ENCODE results near the gene ZDHHC9.

Gene ZDHHC9

GRCh38 chrX:129769467-129770154, 74.1 kb downstream of the ZDHHC9 start:
- Histone ChIP-seq H3K4me1 (ENCODE audit: low read length) (peaks cover 51% of the 10 kb centered on the region), H3K4me3 (ENCODE audit: low read length) (no peak overlapping the region)

DNA sequence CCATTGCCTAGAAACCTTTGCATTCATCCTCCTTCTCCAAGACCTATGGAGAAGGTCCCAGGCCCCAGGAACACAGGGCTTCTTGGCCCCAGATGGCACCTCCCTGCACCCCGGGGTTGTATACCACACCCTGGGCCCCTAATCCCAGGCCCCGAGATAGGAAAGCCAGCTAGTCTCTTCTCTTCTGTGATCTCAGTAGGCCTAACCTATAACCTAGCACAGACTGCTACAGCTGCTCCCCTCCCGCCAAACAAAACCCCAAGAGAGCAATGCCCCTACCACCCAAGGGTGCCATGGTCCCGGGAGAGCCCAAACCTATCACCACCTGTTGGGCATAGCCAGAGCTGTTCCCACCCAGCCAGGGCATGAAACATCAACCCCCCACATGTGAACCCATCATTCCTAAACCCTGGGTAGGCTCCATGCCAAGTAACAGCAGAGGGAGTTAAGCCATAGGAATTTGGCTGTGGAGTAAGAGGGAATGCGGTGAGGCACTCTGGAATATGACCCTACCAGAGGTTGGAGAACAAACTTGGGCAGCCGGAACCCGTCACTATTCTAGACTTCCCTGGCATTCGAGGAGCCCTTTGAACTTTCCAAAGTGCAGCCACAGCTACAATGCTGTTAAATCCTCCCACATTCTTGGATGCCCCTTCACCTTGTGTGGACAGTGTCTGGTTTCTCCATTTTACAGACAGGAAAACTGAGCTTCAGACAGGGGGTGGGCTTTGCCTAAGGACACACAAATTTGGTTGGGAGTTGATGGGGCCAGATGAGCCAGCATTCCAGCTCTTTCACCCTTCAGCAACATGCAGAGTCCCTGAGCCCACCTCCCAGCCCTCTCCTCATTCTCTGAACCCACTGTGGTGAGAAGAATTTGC, 74.9 kb downstream of the ZDHHC9 start:
- Histone ChIP-seq H3K9ac (ENCODE audit: low read length) (no peak overlapping the region; the same call in 1 of the 2 replicates), H3K4me2 (ENCODE audit: low read length) (peak overlapping the region; percentile 26)

More at GRCh38 chrX:129769467-129770154, 74.1 kb downstream of the ZDHHC9 start:
- Histone ChIP-seq H3K27me3 (ENCODE audit: low read depth, low read length) (no peaks in the 10 kb centered on the region), H3K36me3 (replicated peaks; ENCODE audit: low read depth, low read length) (no peaks in the 10 kb centered on the region), H3K9me3 (ENCODE audit: insufficient read depth, low read length) (no peaks in the 10 kb centered on the region), H3K27ac (ENCODE audit: low read length) (no peak overlapping the region), H3K79me2 (ENCODE audit: low read length) (no peaks in the 10 kb centered on the region), H2AFZ (ENCODE audit: low read depth, low read length) (peak overlapping the region; percentile 41; the same call in 1 of the 2 replicates), H3K4me2 (ENCODE audit: low read length) (peak overlapping the region; percentile 26), H4K20me1 (ENCODE audit: insufficient read depth, low read length) (no peaks in the 10 kb centered on the region), H3K9ac (ENCODE audit: low read length) (no peak overlapping the region; the same call in 1 of the 2 replicates)
- TF ChIP-seq, protein P1, sequence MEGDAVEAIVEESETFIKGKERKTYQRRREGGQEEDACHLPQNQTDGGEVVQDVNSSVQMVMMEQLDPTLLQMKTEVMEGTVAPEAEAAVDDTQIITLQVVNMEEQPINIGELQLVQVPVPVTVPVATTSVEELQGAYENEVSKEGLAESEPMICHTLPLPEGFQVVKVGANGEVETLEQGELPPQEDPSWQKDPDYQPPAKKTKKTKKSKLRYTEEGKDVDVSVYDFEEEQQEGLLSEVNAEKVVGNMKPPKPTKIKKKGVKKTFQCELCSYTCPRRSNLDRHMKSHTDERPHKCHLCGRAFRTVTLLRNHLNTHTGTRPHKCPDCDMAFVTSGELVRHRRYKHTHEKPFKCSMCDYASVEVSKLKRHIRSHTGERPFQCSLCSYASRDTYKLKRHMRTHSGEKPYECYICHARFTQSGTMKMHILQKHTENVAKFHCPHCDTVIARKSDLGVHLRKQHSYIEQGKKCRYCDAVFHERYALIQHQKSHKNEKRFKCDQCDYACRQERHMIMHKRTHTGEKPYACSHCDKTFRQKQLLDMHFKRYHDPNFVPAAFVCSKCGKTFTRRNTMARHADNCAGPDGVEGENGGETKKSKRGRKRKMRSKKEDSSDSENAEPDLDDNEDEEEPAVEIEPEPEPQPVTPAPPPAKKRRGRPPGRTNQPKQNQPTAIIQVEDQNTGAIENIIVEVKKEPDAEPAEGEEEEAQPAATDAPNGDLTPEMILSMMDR (IDR thresholded peaks at IDR 0.05; ENCODE audit: low read depth, low read length) = no peak

GRCh38 chrX:129768186-129768585, 75.5 kb downstream of the ZDHHC9 start:
- no peak overlapping the region for H2AFZ ChIP-seq (ENCODE audit: low read depth, low read length)
- no peaks in the 10 kb centered on the region for H3K27me3 ChIP-seq (ENCODE audit: low read depth, low read length)
- no peaks in the 10 kb centered on the region for H4K20me1 ChIP-seq (ENCODE audit: insufficient read depth, low read length)
- H3K27ac ChIP-seq (ENCODE audit: low read length) = no peak overlapping the region
- no peak overlapping the region for H3K4me2 ChIP-seq (ENCODE audit: low read length)
- H3K4me1 ChIP-seq (ENCODE audit: low read length) = peaks cover 38% of the 10 kb centered on the region
- H3K36me3 ChIP-seq (replicated peaks; ENCODE audit: low read depth, low read length) = no peaks in the 10 kb centered on the region
- H3K9ac ChIP-seq (ENCODE audit: low read length) = no peak overlapping the region
- H3K4me3 ChIP-seq (ENCODE audit: low read length) = no peak overlapping the region
- TF ChIP-seq EZH2phosphoT487 (IDR thresholded peaks at IDR 0.05; ENCODE audit: low read depth) = no peak
- TF ChIP-seq, protein P1 (IDR thresholded peaks at IDR 0.05; ENCODE audit: low read depth, low read length) = no peak
- H3K79me2 ChIP-seq (ENCODE audit: low read length) = no peaks in the 10 kb centered on the region
- no peaks in the 10 kb centered on the region for H3K9me3 ChIP-seq (ENCODE audit: insufficient read depth, low read length)

More for the DNA sequence above, 74.9 kb downstream of the ZDHHC9 start:
- Histone ChIP-seq H2AFZ (ENCODE audit: low read depth, low read length) (no peak overlapping the region; the same call in 1 of the 2 replicates), H3K79me2 (ENCODE audit: low read length) (no peaks in the 10 kb centered on the region), H3K36me3 (replicated peaks; ENCODE audit: low read depth, low read length) (no peaks in the 10 kb centered on the region), H4K20me1 (ENCODE audit: insufficient read depth, low read length) (no peaks in the 10 kb centered on the region), H3K9me3 (ENCODE audit: insufficient read depth, low read length) (no peaks in the 10 kb centered on the region), H3K4me3 (ENCODE audit: low read length) (no peak overlapping the region), H3K4me1 (ENCODE audit: low read length) (peaks cover 45% of the 10 kb centered on the region), H3K27me3 (ENCODE audit: low read depth, low read length) (no peaks in the 10 kb centered on the region), H3K27ac (ENCODE audit: low read length) (no peak overlapping the region)
- no peak for TF ChIP-seq EZH2phosphoT487 (IDR thresholded peaks at IDR 0.05; ENCODE audit: low read depth)
- TF ChIP-seq, protein P1 (IDR thresholded peaks at IDR 0.05; ENCODE audit: low read depth, low read length) = no peak

DNA sequence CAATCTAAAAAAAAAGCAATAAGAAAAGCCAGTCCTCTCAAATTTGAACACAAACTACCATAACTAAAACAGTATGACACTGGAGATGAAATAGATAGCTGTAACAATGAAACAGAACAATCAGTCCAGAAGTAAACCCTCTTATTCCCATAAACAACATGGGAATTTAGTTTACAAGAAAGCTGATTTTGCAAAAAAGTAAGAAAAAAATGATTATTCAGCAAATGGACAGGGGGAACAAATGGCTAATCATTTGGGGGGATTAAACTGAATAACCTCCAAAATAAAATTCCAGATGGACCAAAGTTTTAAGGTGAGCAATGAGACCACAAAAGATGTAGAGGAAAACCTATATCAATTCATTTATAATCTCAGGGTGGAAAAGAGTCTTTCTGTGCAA, 80.0 kb downstream of the ZDHHC9 start:
- Histone ChIP-seq H4K20me1 (ENCODE audit: insufficient read depth, low read length) (no peaks in the 10 kb centered on the region), H3K27ac (ENCODE audit: low read length) (no peak overlapping the region), H3K4me3 (ENCODE audit: low read length) (no peak overlapping the region), H3K4me1 (ENCODE audit: low read length) (peaks cover 7% of the 10 kb centered on the region; the same call in 1 of the 2 replicates), H3K9ac (ENCODE audit: low read length) (no peak overlapping the region), H3K79me2 (ENCODE audit: low read length) (no peaks in the 10 kb centered on the region), H2AFZ (ENCODE audit: low read depth, low read length) (no peak overlapping the region), H3K27me3 (ENCODE audit: low read depth, low read length) (no peaks in the 10 kb centered on the region), H3K9me3 (ENCODE audit: insufficient read depth, low read length) (no peaks in the 10 kb centered on the region), H3K4me2 (ENCODE audit: low read length) (no peak overlapping the region), H3K36me3 (replicated peaks; ENCODE audit: low read depth, low read length) (no peaks in the 10 kb centered on the region)
- TF ChIP-seq EZH2phosphoT487 (IDR thresholded peaks at IDR 0.05; ENCODE audit: low read depth) = no peak
- TF ChIP-seq, protein P1 (IDR thresholded peaks at IDR 0.05; ENCODE audit: low read depth, low read length) = no peak

Measured in OCI-LY3 (cell line).